Measurements from ENCODE around the gene VPS11. TPM values are rescaled to one million over a fixed set of nuclear protein-coding genes. Genes with fewer than 3 reads are reported as not detected.

Gene VPS11
- total RNA-seq, 1 experiment from 2014 or later: 18.6 TPM

GRCh38 chr11:119025099-119025473 lies 42.5 kb upstream of the VPS11 start:
- no peak overlapping the region for H2BK12ac ChIP-seq (ENCODE audit: insufficient read length, low read depth, low read length)
- no peak overlapping the region for H2BK5ac ChIP-seq (ENCODE audit: insufficient read length, low read length)
- no peak overlapping the region for H3K4ac ChIP-seq (ENCODE audit: low read depth, low read length)
- H4K8ac ChIP-seq (replicated peaks; ENCODE audit: insufficient read length, low read depth, low read length): no peak overlapping the region
- no peak overlapping the region for H3K14ac ChIP-seq (ENCODE audit: insufficient read depth, low read length)
- no peak overlapping the region for H3K23ac ChIP-seq (ENCODE audit: insufficient read length, low read depth, low read length)
- Mint-ChIP-seq H3K9me3 (no peaks in the 10 kb centered on the region), H3K27ac (peak overlapping the region in 1 of 3 experiments; percentile 80; a peak in 2 of 7 replicates), H3K4me3 (no peak overlapping the region), H3K27me3 (ENCODE audit: low read depth) (no peaks in the 10 kb centered on the region), H3K36me3 (ENCODE audit: insufficient read depth in 1 of 3, low read depth in 3 of 3) (peaks cover 34 to 82% (median 75%) of the 10 kb centered on the region in 3 experiments), H3K4me1 (peaks cover 23 to 25% of the 10 kb centered on the region in 2 experiments)
- no peak for DNase-seq
- H3T11ph ChIP-seq (ENCODE audit: low read length): no peak overlapping the region
- no peak overlapping the region for H2AK5ac ChIP-seq (ENCODE audit: insufficient read length, low read length)
- H3K23me2 ChIP-seq (ENCODE audit: insufficient read length, low read depth, low read length, poor library complexity, severe bottlenecking): peaks cover 10% of the 10 kb centered on the region
- no peak overlapping the region for H2AFZ ChIP-seq (ENCODE audit: low read length)
- no CpG with 5 or more reads among the region's 5 CpGs for WGBS (ENCODE audit: extremely low coverage, insufficient read length, low lambda C conversion rate)
- no peak overlapping the region for H3K9ac ChIP-seq (ENCODE audit: extremely low read depth, insufficient read length, low read length)
- H2BK20ac ChIP-seq (ENCODE audit: low read depth, low read length, poor library complexity, severe bottlenecking): no peak overlapping the region
- no peaks in the 10 kb centered on the region for H3K27me3 ChIP-seq (ENCODE audit: insufficient read depth, low read length)
- H3K9me3 ChIP-seq (ENCODE audit: control insufficient read depth, low read depth, low read length): no peaks in the 10 kb centered on the region
- H2BK15ac ChIP-seq (ENCODE audit: low read depth, low read length): no peak overlapping the region
- H3K79me2 ChIP-seq (ENCODE audit: insufficient read depth, low read length): peaks cover 1% of the 10 kb centered on the region; the same call in 1 of the 2 replicates
- no peak overlapping the region for H2BK120ac ChIP-seq (ENCODE audit: low read depth, low read length, poor library complexity, severe bottlenecking)
- peaks cover 8% of the 10 kb centered on the region; the same call in 1 of the 2 replicates for H3K4me1 ChIP-seq (ENCODE audit: insufficient read depth, low read length)
- H3K4me2 ChIP-seq (ENCODE audit: insufficient read depth, insufficient read length, low read length): no peak overlapping the region
- peaks cover 3% of the 10 kb centered on the region for H3K79me1 ChIP-seq (ENCODE audit: insufficient read depth, low read depth, low read length, poor library complexity, severe bottlenecking)
- H4K20me1 ChIP-seq (ENCODE audit: control insufficient read depth, insufficient read depth, insufficient read length): no peaks in the 10 kb centered on the region
- H3K18ac ChIP-seq (ENCODE audit: insufficient read length, low read depth, low read length): no peak overlapping the region
- no peak overlapping the region for H3K56ac ChIP-seq (ENCODE audit: insufficient read length, low read depth, low read length)
- no peak overlapping the region for H4K91ac ChIP-seq (ENCODE audit: insufficient read length, low read depth, low read length)
- no peak for TF ChIP-seq CTCF (conservative IDR thresholded peaks at IDR 0.05)
- H4K5ac ChIP-seq (ENCODE audit: insufficient read length, low read depth, low read length): no peak overlapping the region
- no peak overlapping the region for H3K27ac ChIP-seq (ENCODE audit: insufficient read length, low read depth, low read length)

All from H9 (cell line).